ENCODE measurements around the gene OR5B3. TPM values are rescaled to one million over a fixed set of nuclear protein-coding genes. Genes with fewer than 3 reads are reported as not detected.
"Not testable (repeated sequence)": the region's sequence is repeated elsewhere in the genome, so short reads cannot be mapped to it uniquely, and the experiment has no call there.

The OR5B3 gene
- total RNA-seq, 2 experiments from 2014 or later, result not detected

GRCh38 chr11:58433638-58434203 is 27.0 kb upstream of the OR5B3 start:
- ChIA-PET POLR2A (interaction anchor here (0.7 kb wide), 2 partner anchors 190 to 339 kb away, joined by 3 read pairs; no protein-coding TSS in a partner anchor), CTCF (ENCODE audit: unreplicated experiment) (no interaction called here)
- H3K79me2 ChIP-seq (ENCODE audit: insufficient read depth, low read depth, low read length), result no peaks in the 10 kb centered on the region
- H3K4me2 ChIP-seq (ENCODE audit: low read length), result no peak overlapping the region
- H2AFZ ChIP-seq (ENCODE audit: low read length), result no peak overlapping the region
- TF ChIP-seq CTCF (conservative IDR thresholded peaks at IDR 0.05; ENCODE audit: low read length) (no peak), EZH2phosphoT487 (IDR thresholded peaks at IDR 0.05; ENCODE audit: borderline replicate concordance, low read depth, low read length) (no peak)
- H3K4me1 ChIP-seq (ENCODE audit: insufficient read depth, low read length, poor library complexity, severe bottlenecking), result no peaks in the 10 kb centered on the region
- H4K20me1 ChIP-seq (ENCODE audit: insufficient read depth, low read length), result no peaks in the 10 kb centered on the region
- no TSS peak for BruUV-seq (replicated peaks)
- no peaks in the 10 kb centered on the region for H3K9me3 ChIP-seq (ENCODE audit: low read length)
- H3K36me3 ChIP-seq (ENCODE audit: insufficient read depth, low read length), result no peaks in the 10 kb centered on the region
- DNase-seq (ENCODE audit: low spot score), result peak; percentile 38
- no peaks in the 10 kb centered on the region for H3K9me2 ChIP-seq (ENCODE audit: insufficient read depth, low read length)
- intact Hi-C loops (cut with micrococcal nuclease; ENCODE audit: unreplicated experiment), result no loop called here
- no peak overlapping the region for H3K4me3 ChIP-seq (ENCODE audit: low read depth, low read length, poor library complexity, severe bottlenecking)
- H3K27ac ChIP-seq (ENCODE audit: low read depth, low read length, poor library complexity, severe bottlenecking), result no peak overlapping the region

GRCh38 chr11:58429273-58429672 is 22.6 kb upstream of the OR5B3 start:
- H3K4me1 ChIP-seq (ENCODE audit: insufficient read depth, low read length, poor library complexity, severe bottlenecking), result no peaks in the 10 kb centered on the region
- no peaks in the 10 kb centered on the region for H3K9me2 ChIP-seq (ENCODE audit: insufficient read depth, low read length)
- no TSS peak for BruUV-seq (replicated peaks)
- H3K4me2 ChIP-seq (ENCODE audit: low read length), result no peak overlapping the region
- ChIA-PET CTCF (ENCODE audit: unreplicated experiment) (no interaction called here), POLR2A (no interaction called here)
- TF ChIP-seq CTCF (conservative IDR thresholded peaks at IDR 0.05; ENCODE audit: low read length) (no peak), EZH2phosphoT487 (IDR thresholded peaks at IDR 0.05; ENCODE audit: borderline replicate concordance, low read depth, low read length) (no peak)
- H2AFZ ChIP-seq (ENCODE audit: low read length), result no peak overlapping the region
- DNase-seq (ENCODE audit: low spot score), result no peak
- H3K27ac ChIP-seq (ENCODE audit: low read depth, low read length, poor library complexity, severe bottlenecking), result no peak overlapping the region
- H3K9me3 ChIP-seq (ENCODE audit: low read length), result no peaks in the 10 kb centered on the region
- no peaks in the 10 kb centered on the region for H4K20me1 ChIP-seq (ENCODE audit: insufficient read depth, low read length)
- no peaks in the 10 kb centered on the region for H3K79me2 ChIP-seq (ENCODE audit: insufficient read depth, low read depth, low read length)
- no peak overlapping the region for H3K4me3 ChIP-seq (ENCODE audit: low read depth, low read length, poor library complexity, severe bottlenecking)
- intact Hi-C loops (cut with micrococcal nuclease; ENCODE audit: unreplicated experiment), result no loop called here
- no peaks in the 10 kb centered on the region for H3K36me3 ChIP-seq (ENCODE audit: insufficient read depth, low read length)

GRCh38 chr11:58428021-58428420 is 21.3 kb upstream of the OR5B3 start, which contains the start of gene OR5B2:
Gene OR5B2 (minus strand): TSS chr11:58428121. CDS start chr11:58423261, 4,860 bp downstream.
- no peaks in the 10 kb centered on the region for H3K9me2 ChIP-seq (ENCODE audit: insufficient read depth, low read length)
- ChIA-PET CTCF (ENCODE audit: unreplicated experiment) (no interaction called here), POLR2A (no interaction called here)
- H2AFZ ChIP-seq (ENCODE audit: low read length), result no peak within 1 kb of the TSS
- H3K4me1 ChIP-seq (ENCODE audit: insufficient read depth, low read length, poor library complexity, severe bottlenecking), result no peaks in the 10 kb centered on the region
- intact Hi-C loops (cut with micrococcal nuclease; ENCODE audit: unreplicated experiment), result no loop called here
- H3K4me2 ChIP-seq (ENCODE audit: low read length), result no peak within 1 kb of the TSS
- no peaks in the 10 kb centered on the region for H4K20me1 ChIP-seq (ENCODE audit: insufficient read depth, low read length)
- H3K79me2 ChIP-seq (ENCODE audit: insufficient read depth, low read depth, low read length), result no peaks in the 10 kb centered on the region
- no peak within 1 kb of the TSS for H3K27ac ChIP-seq (ENCODE audit: low read depth, low read length, poor library complexity, severe bottlenecking)
- BruUV-seq (replicated peaks), result no TSS peak
- no peak for DNase-seq (ENCODE audit: low spot score)
- no peak within 1 kb of the TSS for H3K4me3 ChIP-seq (ENCODE audit: low read depth, low read length, poor library complexity, severe bottlenecking)
- no peaks in the 10 kb centered on the region for H3K9me3 ChIP-seq (ENCODE audit: low read length)
- H3K36me3 ChIP-seq (ENCODE audit: insufficient read depth, low read length), result no peaks in the 10 kb centered on the region
- TF ChIP-seq EZH2phosphoT487 (IDR thresholded peaks at IDR 0.05; ENCODE audit: borderline replicate concordance, low read depth, low read length) (no peak), CTCF (conservative IDR thresholded peaks at IDR 0.05; ENCODE audit: low read length) (no peak)

- CTCF ChIA-PET (ENCODE audit: unreplicated experiment); H3K9me2 ChIP-seq (ENCODE audit: insufficient read depth, low read length); H3K27ac ChIP-seq (ENCODE audit: low read depth, low read length, poor library complexity, severe bottlenecking); H3K36me3 ChIP-seq (ENCODE audit: insufficient read depth, low read length); H2AFZ ChIP-seq (ENCODE audit: low read length); BruUV-seq (replicated peaks); H3K9me3 ChIP-seq (ENCODE audit: low read length); H3K4me1 ChIP-seq (ENCODE audit: insufficient read depth, low read length, poor library complexity, severe bottlenecking); H3K79me2 ChIP-seq (ENCODE audit: insufficient read depth, low read depth, low read length); H3K4me3 ChIP-seq (ENCODE audit: low read depth, low read length, poor library complexity, severe bottlenecking); H3K4me2 ChIP-seq (ENCODE audit: low read length); POLR2A ChIA-PET; H4K20me1 ChIP-seq (ENCODE audit: insufficient read depth, low read length); intact Hi-C loops (cut with micrococcal nuclease; ENCODE audit: unreplicated experiment); DNase-seq (ENCODE audit: low spot score): not testable (repeated sequence)
Measured at GRCh38 chr11:58399622-58400021, 7.1 kb downstream of the OR5B3 start.
